Trophoblast cell (in vitro differentiated cells and primary cell): Measurements from ENCODE around the gene HK2.

Experiments
- DNase-seq, 2 donors: peaks; one replicate each; pipeline ENCODE4 v3.0.0-alpha.2; 2016
- H2AFZ ChIP-seq: 2 replicates; pipeline ENCODE4 v1.6.1; 2013; ENCODE audit warnings: low read length, moderate library complexity, mild to moderate bottlenecking; ENCODE audit not compliant: insufficient read depth, poor library complexity
- H2AK5ac ChIP-seq: 2 replicates; pipeline ENCODE4 v1.6.1; 2013; ENCODE audit warnings: mild to moderate bottlenecking, low read length
- H2BK120ac ChIP-seq: 2 replicates; pipeline ENCODE4 v1.6.1; 2013; ENCODE audit warnings: low read length, mild to moderate bottlenecking, moderate library complexity; ENCODE audit not compliant: insufficient read depth, poor library complexity
- H2BK12ac ChIP-seq: 2 replicates; pipeline ENCODE4 v1.6.1; 2013; ENCODE audit warnings: mild to moderate bottlenecking, low read length, moderate library complexity
- H2BK5ac ChIP-seq: 2 replicates; pipeline ENCODE4 v1.6.1; 2013; ENCODE audit warnings: low read length, low read depth, moderate library complexity, mild to moderate bottlenecking; ENCODE audit not compliant: poor library complexity
- H3K14ac ChIP-seq: 2 replicates; pipeline ENCODE4 v1.6.1; 2013; ENCODE audit warnings: mild to moderate bottlenecking, low read length
- H3K18ac ChIP-seq: 2 replicates; pipeline ENCODE4 v1.6.1; 2013; ENCODE audit warnings: mild to moderate bottlenecking, low read length
- H3K23ac ChIP-seq: 2 replicates; pipeline ENCODE4 v1.6.1; 2013; ENCODE audit warnings: low read length
- H3K27ac ChIP-seq: 2 replicates; pipeline ENCODE4 v1.5.1; 2013; ENCODE audit warnings: low read depth, mild to moderate bottlenecking, inconsistent platforms, low read length, moderate library complexity
- H3K27me3 ChIP-seq: 2 replicates; pipeline ENCODE4 v1.6.1; 2013; ENCODE audit warnings: inconsistent platforms, mild to moderate bottlenecking, low read length, moderate library complexity; ENCODE audit not compliant: insufficient read depth
- H3K36me3 ChIP-seq, 2 experiments: 1 replicate in 1 of 2; 2 replicates in 1 of 2; pipeline ENCODE4 v1.6.1; 2013; ENCODE audit warnings: low read length in 2 of 2, mild to moderate bottlenecking in 2 of 2, moderate library complexity in 1 of 2; ENCODE audit not compliant: insufficient read depth in 2 of 2, control insufficient read depth in 1 of 2
- H3K4ac ChIP-seq: 2 replicates; pipeline ENCODE4 v1.6.1; 2013; ENCODE audit warnings: low read depth, mild to moderate bottlenecking, low read length, moderate library complexity
- H3K4me1 ChIP-seq, 2 experiments: 1 replicate in 1 of 2; 2 replicates in 1 of 2; pipeline ENCODE4 v1.6.1; 2013; ENCODE audit warnings: low read length in 2 of 2, mild to moderate bottlenecking in 2 of 2, moderate library complexity in 1 of 2; ENCODE audit not compliant: insufficient read depth in 2 of 2, control insufficient read depth in 1 of 2
- H3K4me2 ChIP-seq: 2 replicates; pipeline ENCODE4 v1.6.1; 2013; ENCODE audit warnings: inconsistent platforms, mild to moderate bottlenecking, low read length, moderate library complexity
- H3K4me3 ChIP-seq: 2 replicates; pipeline ENCODE4 v1.5.1; 2013; ENCODE audit warnings: mild to moderate bottlenecking, low read depth, low read length, inconsistent platforms
- H3K79me1 ChIP-seq: one replicate; pipeline ENCODE4 v1.6.1; 2013; ENCODE audit warnings: low read length
- H3K79me2 ChIP-seq: 2 replicates; pipeline ENCODE4 v1.6.1; 2013; ENCODE audit warnings: low read length, mild to moderate bottlenecking; ENCODE audit not compliant: control insufficient read depth, insufficient read depth, poor library complexity
- H3K9ac ChIP-seq: 2 replicates; pipeline ENCODE4 v1.6.1; 2013; ENCODE audit warnings: mild to moderate bottlenecking, low read length
- H3K9me3 ChIP-seq: 2 replicates; pipeline ENCODE4 v1.6.1; 2013; ENCODE audit warnings: low read depth, mild to moderate bottlenecking, control low read depth, inconsistent platforms, low read length; ENCODE audit not compliant: insufficient read depth
- H4K12ac ChIP-seq: 2 replicates; pipeline ENCODE4 v1.6.1; 2013; ENCODE audit warnings: low read depth, mild to moderate bottlenecking, low read length, moderate library complexity
- H4K8ac ChIP-seq: 2 replicates; pipeline ENCODE4 v1.6.1; 2013; ENCODE audit warnings: low read depth, mild to moderate bottlenecking, low read length, moderate library complexity
- H4K91ac ChIP-seq: one replicate; pipeline ENCODE4 v1.6.1; 2013; ENCODE audit warnings: low read depth, mild to moderate bottlenecking, low read length, moderate library complexity
- WGBS: extraction: QIAGEN DNeasy Blood & Tissue Kit; methylation state at CpG from one replicate; pipeline ENCODE4 v1.1.7; 2013; ENCODE audit warnings: missing lambda C conversion rate; ENCODE audit not compliant: insufficient read length, insufficient coverage; ENCODE audit errors: extremely low coverage; 5-methylcytosine and 5-hydroxymethylcytosine counted together

The HK2 gene

GRCh38 chr2:74880054-74880728 is 46.3 kb downstream of the HK2 start:
- H3K4me2 ChIP-seq = no peak overlapping the region
- H3K4ac ChIP-seq = no peak overlapping the region
- H3K23ac ChIP-seq = no peak overlapping the region
- no peak overlapping the region for H3K27ac ChIP-seq
- H3K9ac ChIP-seq = no peak overlapping the region
- no peak overlapping the region for H2BK120ac ChIP-seq
- peaks cover 3% of the 10 kb centered on the region for H3K79me1 ChIP-seq
- no peak overlapping the region for H4K8ac ChIP-seq
- no peak overlapping the region for H4K91ac ChIP-seq
- peaks cover 7 to 10% of the 10 kb centered on the region in 2 experiments for H3K4me1 ChIP-seq
- H2BK5ac ChIP-seq = no peak overlapping the region
- no peak for DNase-seq
- H2AFZ ChIP-seq = no peak overlapping the region
- H3K27me3 ChIP-seq = no peaks in the 10 kb centered on the region
- H3K36me3 ChIP-seq = peaks cover 27 to 34% of the 10 kb centered on the region in 2 experiments
- no peak overlapping the region for H3K14ac ChIP-seq
- WGBS = no CpG with 5 or more reads among the region's 24 CpGs
- no peaks in the 10 kb centered on the region for H3K79me2 ChIP-seq
- no peak overlapping the region for H4K12ac ChIP-seq
- no peak overlapping the region for H3K4me3 ChIP-seq
- no peaks in the 10 kb centered on the region for H3K9me3 ChIP-seq
- H2AK5ac ChIP-seq = no peak overlapping the region
- no peak overlapping the region for H3K18ac ChIP-seq
- H2BK12ac ChIP-seq = no peak overlapping the region

- Histone ChIP-seq H3K14ac (no peak overlapping the region), H4K12ac (no peak overlapping the region), H3K9ac (no peak overlapping the region), H4K8ac (no peak overlapping the region), H3K27me3 (no peaks in the 10 kb centered on the region), H3K4ac (no peak overlapping the region), H2BK5ac (no peak overlapping the region), H3K79me2 (no peaks in the 10 kb centered on the region), H2BK12ac (no peak overlapping the region), H2AFZ (no peak overlapping the region), H3K4me3 (no peak overlapping the region), H3K27ac (no peak overlapping the region), H3K9me3 (no peaks in the 10 kb centered on the region), H3K18ac (no peak overlapping the region), H3K23ac (no peak overlapping the region), H2BK120ac (no peak overlapping the region), H3K4me1 (peaks cover 7 to 10% of the 10 kb centered on the region in 2 experiments), H3K4me2 (no peak overlapping the region), H4K91ac (no peak overlapping the region), H3K36me3 (peaks cover 32 to 40% of the 10 kb centered on the region in 2 experiments), H2AK5ac (no peak overlapping the region), H3K79me1 (peaks cover 3% of the 10 kb centered on the region)
- peak; percentile 81 to 94 for DNase-seq
- WGBS = no CpG with 5 or more reads among the region's 5 CpGs
Observed at GRCh38 chr2:74881176-74881575, 47.2 kb downstream of the HK2 start.

GRCh38 chr2:74881626-74882298 is 47.8 kb downstream of the HK2 start:
- no peak overlapping the region for H3K4ac ChIP-seq
- H3K79me2 ChIP-seq = no peaks in the 10 kb centered on the region
- H3K36me3 ChIP-seq = peaks cover 36 to 43% of the 10 kb centered on the region in 2 experiments
- H2BK5ac ChIP-seq = no peak overlapping the region
- peak overlapping the region; percentile 2 for H2BK12ac ChIP-seq
- no peak overlapping the region for H3K4me3 ChIP-seq
- no peak overlapping the region for H4K12ac ChIP-seq
- H2AK5ac ChIP-seq = peak overlapping the region; percentile 7
- peak overlapping the region; percentile 3 for H4K91ac ChIP-seq
- H2AFZ ChIP-seq = no peak overlapping the region
- H3K14ac ChIP-seq = peak overlapping the region; percentile 8
- H3K27me3 ChIP-seq = no peaks in the 10 kb centered on the region
- DNase-seq = no peak
- no peak overlapping the region for H2BK120ac ChIP-seq
- H3K79me1 ChIP-seq = peaks cover 3% of the 10 kb centered on the region
- H3K18ac ChIP-seq = peak overlapping the region; percentile 8
- no peak overlapping the region for H3K4me2 ChIP-seq
- no peak overlapping the region for H4K8ac ChIP-seq
- H3K9me3 ChIP-seq = no peaks in the 10 kb centered on the region
- no peak overlapping the region for H3K27ac ChIP-seq
- peaks cover 7 to 10% of the 10 kb centered on the region in 2 experiments for H3K4me1 ChIP-seq
- H3K9ac ChIP-seq = no peak overlapping the region
- no peak overlapping the region for H3K23ac ChIP-seq
- WGBS = no CpG with 5 or more reads among the region's 19 CpGs

- H3K9me3 ChIP-seq = no peaks in the 10 kb centered on the region
- H3K4me1 ChIP-seq = peaks cover 7 to 10% of the 10 kb centered on the region in 2 experiments
- no CpG with 5 or more reads among the region's 4 CpGs for WGBS
- H3K27me3 ChIP-seq = no peaks in the 10 kb centered on the region
- no peak overlapping the region for H2AFZ ChIP-seq
- no peak overlapping the region for H2AK5ac ChIP-seq
- H3K4ac ChIP-seq = no peak overlapping the region
- peak in 1 of 2 donors; percentile 56 for DNase-seq
- H3K79me1 ChIP-seq = peaks cover 3% of the 10 kb centered on the region
- H3K9ac ChIP-seq = no peak overlapping the region
- H2BK120ac ChIP-seq = no peak overlapping the region
- H4K12ac ChIP-seq = no peak overlapping the region
- H3K79me2 ChIP-seq = no peaks in the 10 kb centered on the region
- H3K4me3 ChIP-seq = no peak overlapping the region
- no peak overlapping the region for H2BK12ac ChIP-seq
- H3K23ac ChIP-seq = no peak overlapping the region
- H3K4me2 ChIP-seq = no peak overlapping the region
- no peak overlapping the region for H3K14ac ChIP-seq
- H4K91ac ChIP-seq = peak overlapping the region; percentile 3
- no peak overlapping the region for H4K8ac ChIP-seq
- H3K36me3 ChIP-seq = peaks cover 31 to 40% of the 10 kb centered on the region in 2 experiments
- no peak overlapping the region for H2BK5ac ChIP-seq
- H3K18ac ChIP-seq = no peak overlapping the region
- H3K27ac ChIP-seq = no peak overlapping the region
Observed at GRCh38 chr2:74882299-74882687, 48.4 kb downstream of the HK2 start.
